Ovary (tissue), 9 donors: ENCODE data around the gene GNB1L. TPM values are rescaled to one million over a fixed set of nuclear protein-coding genes. Genes with fewer than 3 reads are reported as not detected.

Experiments used
- DNase-seq, 5 donors: peaks; one replicate each; pipeline ENCODE4 v3.0.0-alpha.2; 2019 to 2020
- H3K27ac ChIP-seq, 2 donors: fragments of 200-600 bp; one replicate each; pipeline versions ENCODE4 v1.5.1 to v1.8.0; 2019 to 2022
- H3K27me3 ChIP-seq: fragments of 200-600 bp; one replicate; pipeline ENCODE4 v1.8.0; 2022
- H3K36me3 ChIP-seq: fragments of 200-600 bp; sonication (generic); one replicate; pipeline ENCODE4 v1.5.1; 2019
- H3K4me1 ChIP-seq: one replicate; pipeline ENCODE4 v1.8.1; 2013; ENCODE audit warnings: mild to moderate bottlenecking, moderate library complexity; ENCODE audit not compliant: insufficient read depth
- H3K4me3 ChIP-seq: fragments of 200-600 bp; sonication (generic); one replicate; pipeline ENCODE4 v1.5.1; 2017
- H3K9me3 ChIP-seq, 2 donors: fragments of 200-600 bp in 1 of 2; sonication (generic) in 1 of 2; one replicate each; pipeline versions ENCODE4 v1.5.1 to v1.8.1; 2013 to 2019; ENCODE audit warnings: mild to moderate bottlenecking in 1 of 2, moderate library complexity in 1 of 2
- EP300 ChIP-seq: sonication (generic); formaldehyde crosslinking; IDR thresholded peaks from one replicate; pipeline ENCODE4 v1.6.1; 2017; ENCODE audit warnings: antibody characterized with exemption
- POLR2A ChIP-seq: fragments of 450-650 bp; IDR thresholded peaks from one replicate; pipeline ENCODE4 v1.6.1; 2017; ENCODE audit warnings: antibody characterized with exemption, mild to moderate bottlenecking, moderate library complexity
- WGBS, 3 donors: extraction: QIAGEN DNeasy Blood & Tissue Kit in 1 of 3; methylation state at CpG; one replicate each; pipeline versions ENCODE4 v1.1.5 to v1.1.7; 2013 to 2017; 5-methylcytosine and 5-hydroxymethylcytosine counted together
- intact Hi-C, 4 donors: fragments of 100-400 bp; cut with DNase I; formaldehyde crosslinking; loops; one replicate each; pipeline versions ENCODE4 v1.11.0 to v1.15.1; 2022 to 2023
- polyA plus RNA-seq, 2 donors: library from polyadenylated mRNA; stranded (reverse); fragments of 200-250 nt in 1 of 2; fragments of 350-450 nt in 1 of 2; fragmentation: Illumina TruSeq in 1 of 2; extraction: RNeasy Lipid Tissue Mini Kit (QIAGEN cat#74804) in 1 of 2; gene quantifications; one replicate each; pipeline ENCODE4 v1.2.3, GENCODE V29; 2013 to 2014
- total RNA-seq, 7 donors: library from RNA; depleted of rRNA in 2 of 7; stranded (reverse); fragments of >200 nt in 2 of 7; fragmentation: NEBNext Ultra II Directional in 3 of 7; extraction: Animal tissue kit (Norgen Biotek cat#: 25700) in 3 of 7; gene quantifications; one replicate each; pipeline versions ENCODE4 v1.1.0 to v1.2.4, GENCODE V29; 2016 to 2023
- TF ChIP-seq, protein P1 (sequence below), 3 donors: fragments of 450-650 bp in 2 of 3; fragments of 200-600 bp in 1 of 3; IDR thresholded peaks; one replicate each; pipeline versions ENCODE4 v1.5.1 to v1.8.0; 2016 to 2022; ENCODE audit warnings: antibody characterized with exemption in 3 of 3, mild to moderate bottlenecking in 1 of 3
- donor health status: DM: no; HTN: no; CAD: no; lungs with moderate emphysema.
- donor health status: DM: no; HTN: no; CAD: no.
- donor health status: Bipolar disorder and iron deficiency.
- donor health status: DM: yes; HTN: yes; CAD: no.
- donor health status: DM: no; HTN: no; CAD: no.
- donor health status: DM: yes; HTN: yes; CAD: no.

The GNB1L gene
- total and polyA plus RNA-seq, 9 donors = 3.1 to 14.9 (median 5.8) TPM; not detected in 1

DNA sequence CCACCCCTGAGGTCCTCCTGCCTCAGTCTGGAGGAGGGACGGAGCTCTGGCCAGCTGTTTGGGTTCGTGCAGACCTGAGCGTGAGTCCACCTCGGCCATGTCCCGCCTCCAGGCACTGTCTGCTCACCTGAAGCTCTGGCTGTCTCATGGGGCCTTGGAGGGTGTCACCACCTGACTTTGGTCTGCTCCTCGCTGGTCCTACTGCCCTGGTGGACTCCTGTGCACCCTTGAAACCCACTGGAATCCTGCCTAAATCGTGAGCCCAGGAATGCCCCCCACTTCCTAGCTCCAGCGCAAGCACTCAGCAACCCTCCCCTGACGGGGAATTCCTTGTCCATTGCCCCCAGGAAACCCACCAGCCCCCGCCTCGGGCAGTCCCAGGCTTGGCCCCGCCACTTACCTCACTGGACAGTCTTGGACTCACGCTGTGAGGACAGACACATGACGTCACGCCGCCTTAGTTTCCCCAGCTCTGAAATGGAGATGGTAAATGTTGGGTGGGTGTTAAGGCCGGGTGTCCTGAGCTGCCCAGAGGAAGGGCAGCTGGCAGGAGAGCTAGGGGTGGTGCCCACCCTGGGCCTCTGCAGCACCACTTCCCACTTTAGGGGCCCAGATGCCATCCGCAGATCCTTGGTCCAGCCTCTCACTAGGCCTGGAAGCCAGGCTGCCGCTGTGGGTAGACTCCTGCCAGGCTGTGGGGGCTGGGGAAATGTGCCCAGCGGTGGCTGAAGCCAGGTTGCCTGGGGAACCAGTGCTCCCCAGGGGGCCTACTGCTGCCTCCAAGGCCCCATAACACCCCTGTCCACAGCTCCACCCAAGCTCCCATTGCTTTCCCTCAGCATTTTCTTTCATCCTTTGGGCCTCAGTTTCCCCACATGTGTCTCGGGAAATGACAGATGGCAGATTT is 112.3 kb downstream of the GNB1L start:
- H3K36me3 ChIP-seq = no peaks in the 10 kb centered on the region
- 90 to 91% (median 91%) methylated on average over 21 of the region's 21 CpGs for WGBS, 3 donors
- intact Hi-C loops = no loop called here
- no peaks in the 10 kb centered on the region for H3K4me1 ChIP-seq
- DNase-seq = no peak
- H3K27ac ChIP-seq = no peak overlapping the region
- H3K9me3 ChIP-seq = no peaks in the 10 kb centered on the region
- TF ChIP-seq POLR2A (no peak), EP300 (no peak)
- TF ChIP-seq, protein P1, sequence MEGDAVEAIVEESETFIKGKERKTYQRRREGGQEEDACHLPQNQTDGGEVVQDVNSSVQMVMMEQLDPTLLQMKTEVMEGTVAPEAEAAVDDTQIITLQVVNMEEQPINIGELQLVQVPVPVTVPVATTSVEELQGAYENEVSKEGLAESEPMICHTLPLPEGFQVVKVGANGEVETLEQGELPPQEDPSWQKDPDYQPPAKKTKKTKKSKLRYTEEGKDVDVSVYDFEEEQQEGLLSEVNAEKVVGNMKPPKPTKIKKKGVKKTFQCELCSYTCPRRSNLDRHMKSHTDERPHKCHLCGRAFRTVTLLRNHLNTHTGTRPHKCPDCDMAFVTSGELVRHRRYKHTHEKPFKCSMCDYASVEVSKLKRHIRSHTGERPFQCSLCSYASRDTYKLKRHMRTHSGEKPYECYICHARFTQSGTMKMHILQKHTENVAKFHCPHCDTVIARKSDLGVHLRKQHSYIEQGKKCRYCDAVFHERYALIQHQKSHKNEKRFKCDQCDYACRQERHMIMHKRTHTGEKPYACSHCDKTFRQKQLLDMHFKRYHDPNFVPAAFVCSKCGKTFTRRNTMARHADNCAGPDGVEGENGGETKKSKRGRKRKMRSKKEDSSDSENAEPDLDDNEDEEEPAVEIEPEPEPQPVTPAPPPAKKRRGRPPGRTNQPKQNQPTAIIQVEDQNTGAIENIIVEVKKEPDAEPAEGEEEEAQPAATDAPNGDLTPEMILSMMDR (IDR thresholded peaks at IDR 0.05) = no peak
- no peak overlapping the region for H3K4me3 ChIP-seq
- H3K27me3 ChIP-seq = no peaks in the 10 kb centered on the region

- WGBS, 3 donors = 88 to 97% (median 96%) methylated on average over 7 of the region's 7 CpGs
- intact Hi-C loops = no loop called here
Observed at GRCh38 chr22:19741053-19741452, 113.6 kb downstream of the GNB1L start.

GRCh38 chr22:19740586-19740985 is 114.1 kb downstream of the GNB1L start:
- Histone ChIP-seq H3K4me3 (no peak overlapping the region), H3K4me1 (no peaks in the 10 kb centered on the region), H3K9me3 (no peaks in the 10 kb centered on the region), H3K27me3 (no peaks in the 10 kb centered on the region), H3K36me3 (no peaks in the 10 kb centered on the region), H3K27ac (no peak overlapping the region)
- intact Hi-C loops = no loop called here
- 86 to 88% (median 88%) methylated on average over 15 of the region's 15 CpGs for WGBS, 3 donors
- TF ChIP-seq EP300 (no peak), POLR2A (no peak)
- TF ChIP-seq, protein P1 (IDR thresholded peaks at IDR 0.05) = no peak
- DNase-seq = no peak

More at GRCh38 chr22:19741053-19741452, 113.6 kb downstream of the GNB1L start:
- no peak for TF ChIP-seq POLR2A
- TF ChIP-seq EP300 = no peak
- TF ChIP-seq, protein P1 (IDR thresholded peaks at IDR 0.05) = no peak
- Histone ChIP-seq H3K27ac (no peak overlapping the region), H3K27me3 (no peaks in the 10 kb centered on the region), H3K4me3 (no peak overlapping the region), H3K36me3 (no peaks in the 10 kb centered on the region), H3K9me3 (no peaks in the 10 kb centered on the region), H3K4me1 (no peaks in the 10 kb centered on the region)
- no peak for DNase-seq

DNA sequence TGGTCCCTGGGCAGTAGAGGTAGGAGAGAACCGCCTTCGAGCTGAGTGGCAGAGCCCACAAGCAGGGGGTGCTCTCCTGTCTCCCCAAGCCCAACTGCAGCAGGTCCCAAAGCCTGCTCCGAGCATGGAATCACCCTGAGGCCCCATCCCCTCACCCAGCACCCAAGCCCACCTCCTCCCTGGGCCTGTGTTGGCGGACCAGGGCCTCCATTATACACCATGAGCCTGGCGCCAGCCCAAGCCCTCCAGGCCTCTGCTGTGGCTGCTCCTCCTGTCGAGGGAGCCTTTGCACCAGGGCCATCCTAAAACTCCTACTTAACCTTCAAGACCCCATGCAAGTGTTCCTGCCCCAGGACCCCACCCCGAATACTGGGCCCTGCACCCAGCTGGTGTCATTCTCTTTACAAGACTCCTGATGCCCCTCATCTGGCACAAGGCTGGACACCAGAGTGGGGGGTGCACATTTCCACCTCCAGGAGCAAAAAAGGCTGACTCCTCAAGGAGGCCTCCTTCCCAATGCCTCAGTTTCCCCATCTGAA is 114.7 kb downstream of the GNB1L start:
- WGBS, 3 donors = 81 to 93% (median 91%) methylated on average over 7 of the region's 7 CpGs
- H3K27ac ChIP-seq = no peak overlapping the region
- intact Hi-C loops = no loop called here

More for the DNA sequence above, 114.7 kb downstream of the GNB1L start:
- Histone ChIP-seq H3K27me3 (no peaks in the 10 kb centered on the region), H3K4me3 (no peak overlapping the region), H3K4me1 (no peaks in the 10 kb centered on the region), H3K9me3 (no peaks in the 10 kb centered on the region), H3K36me3 (no peaks in the 10 kb centered on the region)
- DNase-seq = no peak
- TF ChIP-seq, protein P1 (IDR thresholded peaks at IDR 0.05) = no peak
- TF ChIP-seq EP300 (no peak), POLR2A (no peak)
